Osteoblast (primary cell): ENCODE data around the gene PSME3. TPM values are rescaled to one million over a fixed set of nuclear protein-coding genes. Genes with fewer than 3 reads are reported as not detected.

Experiments used
- DNase-seq: peaks from one replicate; pipeline ENCODE4 v3.0.0; 2011; ENCODE audit warnings: low spot score, mixed read lengths; ENCODE audit not compliant: insufficient read length; ENCODE audit errors: missing footprints
- H2AFZ ChIP-seq: 2 replicates; pipeline ENCODE4 v1.6.0; 2011; ENCODE audit warnings: mild to moderate bottlenecking, low read length
- H3K27ac ChIP-seq: 2 replicates; pipeline ENCODE4 v1.5.1; 2011; ENCODE audit warnings: mild to moderate bottlenecking, low read depth, low read length, moderate library complexity
- H3K27me3 ChIP-seq: 2 replicates; pipeline ENCODE4 v1.6.0; 2012; ENCODE audit warnings: mild to moderate bottlenecking, control low read depth, inconsistent platforms, low read length, moderate library complexity; ENCODE audit not compliant: insufficient read depth
- H3K36me3 ChIP-seq: 2 replicates; pipeline ENCODE4 v1.5.1; 2011; ENCODE audit warnings: mild to moderate bottlenecking, low read length, control low read depth, moderate library complexity; ENCODE audit not compliant: insufficient read depth
- H3K4me1 ChIP-seq: 2 replicates; pipeline ENCODE4 v1.5.1; 2011; ENCODE audit warnings: mild to moderate bottlenecking, low read length, control low read depth, moderate library complexity; ENCODE audit not compliant: insufficient read depth
- H3K4me2 ChIP-seq: 2 replicates; pipeline ENCODE4 v1.6.0; 2011; ENCODE audit warnings: mild to moderate bottlenecking, low read length; ENCODE audit not compliant: insufficient read depth
- H3K4me3 ChIP-seq: fragments of 200-600 bp; sonication (generic); 3 replicates; pipeline ENCODE4 v1.5.1; 2012; ENCODE audit warnings: mild to moderate bottlenecking, low read length, inconsistent platforms; ENCODE audit not compliant: insufficient read depth
- H3K79me2 ChIP-seq: 2 replicates; pipeline ENCODE4 v1.6.0; 2012; ENCODE audit warnings: mild to moderate bottlenecking, low read length, control low read depth, inconsistent platforms; ENCODE audit not compliant: insufficient read depth
- H3K9me3 ChIP-seq: 2 replicates; pipeline ENCODE4 v1.5.1; 2011; ENCODE audit warnings: low read depth, low read length, control low read depth
- H4K20me1 ChIP-seq: 2 replicates; pipeline ENCODE4 v1.6.0; 2012; ENCODE audit warnings: mild to moderate bottlenecking, low read length, control low read depth; ENCODE audit not compliant: insufficient read depth
- CTCF ChIP-seq: IDR thresholded peaks from 2 replicates; pipeline ENCODE4 v1.5.1; 2011; ENCODE audit warnings: mild to moderate bottlenecking, low read depth, low read length, moderate library complexity; ENCODE audit errors: extremely low read depth
- total RNA-seq: library from RNA; depleted of rRNA; stranded (reverse); fragments of >200 nt; gene quantifications from 2 replicates; pipeline ENCODE4 v1.2.3, GENCODE V29; 2012

Gene PSME3
- 79.9 and 81.1 TPM in 2 replicates for total RNA-seq

GRCh38 chr17:42832934-42833766 lies at the start of gene PSME3:
Gene PSME3, plus strand, starts transcription at chr17:42833397. Its CDS starts 235 bp downstream, at chr17:42833632.
- Histone ChIP-seq H3K36me3 (peaks cover 34% of the 10 kb centered on the region), H3K79me2 (peaks cover 38% of the 10 kb centered on the region), H3K4me1 (peaks cover 10% of the 10 kb centered on the region), H2AFZ (peak within 1 kb of the TSS; percentile 96), H3K9me3 (no peaks in the 10 kb centered on the region), H3K4me2 (peak within 1 kb of the TSS; percentile 79), H3K4me3 (peak within 1 kb of the TSS; percentile 99), H4K20me1 (peaks cover 13% of the 10 kb centered on the region), H3K27me3 (no peaks in the 10 kb centered on the region), H3K27ac (peak within 1 kb of the TSS; percentile 88)
- peak; percentile 97 for DNase-seq
- TF ChIP-seq CTCF = no peak

GRCh38 chr17:42783791-42784138 lies 49.4 kb upstream of the PSME3 start:
- H3K4me3 ChIP-seq = no peak overlapping the region

GRCh38 chr17:42784409-42784808 lies 48.8 kb upstream of the PSME3 start:
- Histone ChIP-seq H3K27me3 (no peaks in the 10 kb centered on the region), H3K36me3 (peaks cover 22% of the 10 kb centered on the region), H3K27ac (no peak overlapping the region), H4K20me1 (peaks cover 3% of the 10 kb centered on the region), H3K9me3 (no peaks in the 10 kb centered on the region), H2AFZ (no peak overlapping the region), H3K4me1 (peaks cover 25% of the 10 kb centered on the region), H3K79me2 (peaks cover 15% of the 10 kb centered on the region), H3K4me3 (no peak overlapping the region), H3K4me2 (no peak overlapping the region)
- no peak for DNase-seq
- TF ChIP-seq CTCF = no peak

More at GRCh38 chr17:42783791-42784138, 49.4 kb upstream of the PSME3 start:
- H3K4me2 ChIP-seq = peak overlapping the region; percentile 83
- H3K79me2 ChIP-seq = peaks cover 15% of the 10 kb centered on the region
- H2AFZ ChIP-seq = no peak overlapping the region
- peaks cover 3% of the 10 kb centered on the region for H4K20me1 ChIP-seq
- H3K27ac ChIP-seq = no peak overlapping the region
- TF ChIP-seq CTCF = no peak
- DNase-seq = no peak
- H3K27me3 ChIP-seq = no peaks in the 10 kb centered on the region
- H3K9me3 ChIP-seq = no peaks in the 10 kb centered on the region
- H3K4me1 ChIP-seq = peaks cover 25% of the 10 kb centered on the region
- H3K36me3 ChIP-seq = peaks cover 27% of the 10 kb centered on the region

- no peaks in the 10 kb centered on the region for H3K27me3 ChIP-seq
- peak; percentile 68 for DNase-seq
- no peaks in the 10 kb centered on the region for H4K20me1 ChIP-seq
These were observed 48.2 kb upstream of the PSME3 start for GRCh38 chr17:42784811-42785592.

More at GRCh38 chr17:42784811-42785592, 48.2 kb upstream of the PSME3 start:
- no peak overlapping the region for H2AFZ ChIP-seq
- H3K27ac ChIP-seq = no peak overlapping the region
- H3K36me3 ChIP-seq = peaks cover 22% of the 10 kb centered on the region
- no peak overlapping the region for H3K4me3 ChIP-seq
- H3K79me2 ChIP-seq = peaks cover 15% of the 10 kb centered on the region
- H3K4me2 ChIP-seq = no peak overlapping the region
- H3K4me1 ChIP-seq = peaks cover 20% of the 10 kb centered on the region
- no peak for TF ChIP-seq CTCF
- no peaks in the 10 kb centered on the region for H3K9me3 ChIP-seq
